Measurements from ENCODE around the gene RPL6. TPM values are rescaled to one million over a fixed set of nuclear protein-coding genes. Genes with fewer than 3 reads are reported as not detected.

RPL6 gene
- 1,624 and 2,035 TPM in 2 replicates for total RNA-seq

GRCh38 chr12:112409064-112409905 lies at the start of gene RPL6:
TSS of gene RPL6 (minus strand) at chr12:112409605. CDS start at chr12:112408656, 949 bp downstream.

GRCh38 chr12:112418608-112419296 lies 9.3 kb upstream of the RPL6 start, which contains the start of gene PTPN11:
TSS of gene PTPN11 (plus strand) at chr12:112418947. CDS start at chr12:112419112, 165 bp downstream.

GRCh38 chr12:112381883-112382796 lies 27.3 kb downstream of the RPL6 start, which contains the start of gene HECTD4:
TSS of gene HECTD4 (minus strand) at chr12:112382431. CDS start at chr12:112382128, 303 bp downstream.

Other genes with a start within 250 kb of the RPL6 start
- 4.9 and 5.7 TPM in 2 replicates for gene HECTD4, start 27.2 kb downstream of the RPL6 start, total RNA-seq
- 46.4 and 62.4 TPM in 2 replicates for gene PTPN11, start 9.3 kb upstream of the RPL6 start, total RNA-seq